ENCODE data around the gene SMPDL3A. TPM values are rescaled to one million over a fixed set of nuclear protein-coding genes. Genes with fewer than 3 reads are reported as not detected.

The SMPDL3A gene
- total and polyA plus RNA-seq, 2 donors (not counting 3 experiments of a cell fraction or from before 2014, with no cell fraction given): 4.1 to 4.2 TPM

- Histone ChIP-seq H3K9me1 (replicated peaks; ENCODE audit: control insufficient read depth, extremely low read depth, insufficient read depth, low read length) (no peaks in the 10 kb centered on the region), H4K20me1 (replicated peaks; ENCODE audit: control insufficient read depth, extremely low read depth, insufficient read depth, low read length) (no peaks in the 10 kb centered on the region), H3K4me1 (ENCODE audit: control insufficient read depth, extremely low read depth, insufficient read depth, low read length) (no peaks in the 10 kb centered on the region), H3K27ac (ENCODE audit: insufficient read depth, low read depth, low read length) (no peak overlapping the region), H3K4me2 (ENCODE audit: insufficient read depth, low read length) (no peak overlapping the region), H3K79me2 (ENCODE audit: control insufficient read depth, insufficient read depth, low read length) (no peaks in the 10 kb centered on the region), H2AFZ (ENCODE audit: low read depth, low read length) (no peak overlapping the region), H3K36me3 (ENCODE audit: control insufficient read depth in 2 of 2, extremely low read depth in 1 of 2, insufficient read depth in 2 of 2, low read length in 2 of 2) (no peaks in the 10 kb centered on the region), H3K9me3 (replicated peaks; ENCODE audit: control insufficient read depth, insufficient read depth, low read length) (no peaks in the 10 kb centered on the region), H3K9ac (replicated peaks; ENCODE audit: extremely low read depth, insufficient read depth, low read length) (no peak overlapping the region), H3K27me3 (ENCODE audit: control insufficient read depth in 2 of 2, insufficient read depth in 2 of 2, low read length in 2 of 2) (no peaks in the 10 kb centered on the region), H3K4me3 (replicated peaks in 1 of 3; ENCODE audit: insufficient read depth in 1 of 3, low read depth in 1 of 3, low read length in 3 of 3) (no peak overlapping the region)
- no TSS peak for BruUV-seq (replicated peaks)
- FAIRE-seq (no peak), DNase-seq (ENCODE audit: low read depth, low spot score) (no peak)
- intact Hi-C loops (cut with micrococcal nuclease) (no loop called here), dilution Hi-C loops (cut with MboI; ENCODE audit: extremely low pct_ligation_motif_present, low sequenced_read_pairs) (no loop called here)
- TF ChIP-seq FOS (IDR thresholded peaks at IDR 0.05; ENCODE audit: borderline replicate concordance, insufficient read depth, low read length) (no peak), POLR2A (IDR thresholded peaks at IDR 0.05; ENCODE audit: low read depth, low read length) (no peak), GATA2 (IDR thresholded peaks at IDR 0.05; ENCODE audit: insufficient read depth, insufficient read length, low read depth, low read length) (no peak), EZH2 (IDR thresholded peaks at IDR 0.05; ENCODE audit: borderline replicate concordance, low read depth, low read length, severe bottlenecking) (no peak), MAX (IDR thresholded peaks at IDR 0.05; ENCODE audit: insufficient read depth, insufficient read length) (no peak), MYC (IDR thresholded peaks at IDR 0.05; ENCODE audit: low read depth, low read length) (no peak), JUN (IDR thresholded peaks at IDR 0.05; ENCODE audit: borderline replicate concordance, insufficient read depth, insufficient read length, low read depth) (no peak), POLR2AphosphoS5 (IDR thresholded peaks at IDR 0.05; ENCODE audit: insufficient read depth, low read depth, low read length) (no peak), CTCF (IDR thresholded peaks at IDR 0.05; ENCODE audit: extremely low read depth in 1 of 2, insufficient read depth in 1 of 2, low read depth in 1 of 2, low read length in 2 of 2) (no peak)
- ChIA-PET CTCF (interaction anchor here (0.9 to 1.1 kb wide), 2 partner anchors 11 to 15 kb away, joined by 3 to 4 read pairs; no protein-coding TSS in a partner anchor), POLR2A (no interaction called here)
Measured at GRCh38 chr6:122809691-122810090, 20.6 kb downstream of the SMPDL3A start.

Data from endothelial cell of umbilical vein (primary cell).